C4-2B (cell line): Measurements from ENCODE around the gene MTURN.

Experiments
- H3K27ac ChIP-seq: fragments of 450-650 bp; 2 replicates; pipeline ENCODE4 v1.5.1; 2017
- CTCF ChIP-seq: fragments of 450-650 bp; conservative IDR thresholded peaks from 2 replicates; pipeline ENCODE4 v1.5.1; 2017; ENCODE audit warnings: mild to moderate bottlenecking
- ZFX ChIP-seq: fragments of 450-650 bp; IDR thresholded peaks from 2 replicates; pipeline ENCODE4 v1.6.1; 2017

MTURN gene

GRCh38 chr7:30173058-30173897, 38.5 kb downstream of the MTURN start:
- H3K27ac ChIP-seq: peak overlapping the region; percentile 15; the same call in 1 of the 2 replicates
- TF ChIP-seq ZFX: no peak
- peak; percentile 33 for TF ChIP-seq CTCF

GRCh38 chr7:30175180-30175579, 40.4 kb downstream of the MTURN start:
- no peak for TF ChIP-seq CTCF
- TF ChIP-seq ZFX: no peak
- H3K27ac ChIP-seq: no peak overlapping the region

- no peak overlapping the region for H3K27ac ChIP-seq
- TF ChIP-seq ZFX (no peak), CTCF (no peak)
Measured at GRCh38 chr7:30175636-30176147, 40.9 kb downstream of the MTURN start.

GRCh38 chr7:30176463-30177109, 41.8 kb downstream of the MTURN start:
- H3K27ac ChIP-seq: no peak overlapping the region
- TF ChIP-seq ZFX (no peak), CTCF (no peak)

- TF ChIP-seq CTCF (no peak), ZFX (no peak)
- no peak overlapping the region for H3K27ac ChIP-seq
Measured at GRCh38 chr7:30177186-30177585, 42.4 kb downstream of the MTURN start.

GRCh38 chr7:30177965-30178364, 43.2 kb downstream of the MTURN start:
- TF ChIP-seq ZFX (no peak), CTCF (no peak)
- H3K27ac ChIP-seq: no peak overlapping the region

- H3K27ac ChIP-seq: no peak overlapping the region
- no peak for TF ChIP-seq ZFX
- no peak for TF ChIP-seq CTCF
Measured at GRCh38 chr7:30178748-30179436, 44.1 kb downstream of the MTURN start.
